Stimulated activated naive CD8-positive, alpha-beta T cell treated with anti-CD3 and anti-CD28 coated beads, Interleukin-15, Interleukin-2, amounts not matched to agents 100 U/mL and 50 U/mL, for 24 hours (primary cell): Measurements from ENCODE around the gene PARVA.

Source experiments
- ATAC-seq: fragments of 150-1000 bp; cut with Tn5 transposase; one replicate; pipeline ENCODE4 v1.10.0; 2021
- DNase-seq: peaks from one replicate; pipeline ENCODE4 v3.0.0; 2021

Gene PARVA

GRCh38 chr11:12403997-12404350, 26.6 kb downstream of the PARVA start:
- DNase-seq (no peak), ATAC-seq (no peak)

DNA sequence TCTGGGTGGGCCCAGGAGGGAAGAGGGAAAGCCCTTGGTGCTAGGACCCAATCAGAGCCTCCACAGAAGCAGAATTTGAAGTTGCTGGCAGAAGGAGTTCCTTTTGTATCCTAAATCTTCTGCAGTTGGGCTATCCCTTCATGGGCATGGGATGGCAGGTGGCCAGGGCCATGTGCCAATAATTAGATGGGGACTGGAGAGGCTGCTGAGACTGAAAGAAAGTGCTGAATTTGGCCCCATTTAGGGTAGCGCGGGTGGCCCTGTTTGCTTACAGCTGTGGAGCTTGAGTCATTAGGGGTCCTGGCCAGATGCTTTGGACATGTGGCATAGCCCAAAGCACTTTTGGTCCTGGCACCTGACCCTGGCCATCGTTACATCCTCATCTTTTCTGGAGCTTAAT, 27.1 kb downstream of the PARVA start:
- DNase-seq: no peak
- no peak for ATAC-seq

DNA sequence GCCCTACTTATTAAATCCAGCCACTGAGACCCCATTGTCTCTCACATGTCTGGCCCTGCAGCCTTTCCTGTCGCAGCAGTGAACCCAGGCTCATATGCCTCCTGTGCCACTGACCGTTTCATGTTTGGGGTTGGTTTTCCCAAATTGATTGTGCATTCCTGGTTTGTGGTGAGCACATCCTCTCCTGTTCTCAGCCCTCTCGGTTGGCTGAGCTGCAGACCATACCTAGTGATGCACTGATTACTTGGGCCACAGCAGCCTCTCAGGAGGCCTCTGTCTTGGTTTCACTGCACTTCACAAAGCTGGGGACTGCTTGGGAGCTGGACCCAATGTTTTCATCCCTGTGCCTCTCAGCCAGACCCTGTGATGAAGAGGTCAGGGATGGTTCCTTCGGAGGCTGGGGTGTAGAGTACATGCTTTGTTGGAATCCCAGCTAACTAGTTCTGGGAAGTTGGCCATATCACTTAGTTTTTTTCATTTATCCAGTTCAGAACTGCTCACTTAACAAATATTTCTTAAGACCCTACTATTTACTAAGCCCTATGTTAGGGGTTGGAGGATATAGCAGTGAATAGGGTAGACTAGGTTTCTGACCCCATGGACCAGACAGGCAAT, 30.9 kb downstream of the PARVA start:
- DNase-seq (no peak), ATAC-seq (no peak)

- no peak for ATAC-seq
- DNase-seq: no peak
Observed at GRCh38 chr11:12409621-12410005, 32.2 kb downstream of the PARVA start.

- DNase-seq: no peak
- no peak for ATAC-seq
Observed at GRCh38 chr11:12410006-12410728, 32.8 kb downstream of the PARVA start.

- ATAC-seq (no peak), DNase-seq (no peak)
Observed at GRCh38 chr11:12411393-12411792, 34.0 kb downstream of the PARVA start.

DNA sequence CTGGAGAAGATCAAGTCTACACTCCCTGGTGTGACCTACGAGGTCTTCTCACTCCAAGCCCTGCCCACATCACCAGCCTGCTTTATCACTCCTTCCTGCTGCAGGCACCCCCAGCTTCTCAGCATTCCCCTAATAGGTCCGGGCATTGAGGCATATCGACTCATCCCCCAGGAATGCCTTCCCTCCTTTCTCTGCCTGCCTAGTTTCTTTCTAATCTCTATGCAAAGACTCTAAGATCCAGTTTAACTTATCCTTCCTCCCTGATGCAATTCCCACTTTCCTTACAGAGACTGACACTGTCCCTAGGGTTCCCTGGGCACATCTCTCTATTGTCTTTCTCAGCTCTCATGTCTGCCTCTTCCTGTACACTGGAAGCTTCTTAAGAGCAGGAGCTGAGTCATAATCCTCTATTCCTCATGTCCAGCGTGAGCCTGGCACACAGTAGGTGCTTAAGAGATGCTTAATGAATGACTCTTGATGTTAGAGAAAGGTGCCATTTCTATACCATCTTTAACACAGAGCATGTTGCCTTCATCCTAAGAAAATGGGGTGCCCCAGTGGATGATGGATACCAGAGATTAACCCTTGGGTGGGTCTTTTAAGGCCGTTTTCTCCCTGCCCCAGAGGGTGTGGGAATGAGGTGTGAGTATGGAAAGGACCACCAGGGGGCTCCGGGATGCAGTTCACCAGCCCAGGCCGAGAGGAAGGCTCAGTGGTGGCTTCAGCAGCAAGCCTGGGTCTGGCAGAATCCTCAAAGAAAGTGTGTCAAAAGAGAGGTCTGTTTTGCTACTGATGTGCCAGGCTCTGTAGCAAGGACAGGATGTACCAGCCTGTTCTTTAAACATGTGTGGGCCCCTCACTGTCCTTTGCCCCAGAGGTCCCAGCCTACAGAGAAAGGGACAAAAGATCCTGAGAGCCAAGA, 34.7 kb downstream of the PARVA start:
- DNase-seq: peak; percentile 49
- ATAC-seq: peak; percentile 78

- DNase-seq (no peak), ATAC-seq (no peak)
Observed at GRCh38 chr11:12413141-12414052, 36.0 kb downstream of the PARVA start.

- no peak for ATAC-seq
- no peak for DNase-seq
Observed at GRCh38 chr11:12414611-12415010, 37.2 kb downstream of the PARVA start.

DNA sequence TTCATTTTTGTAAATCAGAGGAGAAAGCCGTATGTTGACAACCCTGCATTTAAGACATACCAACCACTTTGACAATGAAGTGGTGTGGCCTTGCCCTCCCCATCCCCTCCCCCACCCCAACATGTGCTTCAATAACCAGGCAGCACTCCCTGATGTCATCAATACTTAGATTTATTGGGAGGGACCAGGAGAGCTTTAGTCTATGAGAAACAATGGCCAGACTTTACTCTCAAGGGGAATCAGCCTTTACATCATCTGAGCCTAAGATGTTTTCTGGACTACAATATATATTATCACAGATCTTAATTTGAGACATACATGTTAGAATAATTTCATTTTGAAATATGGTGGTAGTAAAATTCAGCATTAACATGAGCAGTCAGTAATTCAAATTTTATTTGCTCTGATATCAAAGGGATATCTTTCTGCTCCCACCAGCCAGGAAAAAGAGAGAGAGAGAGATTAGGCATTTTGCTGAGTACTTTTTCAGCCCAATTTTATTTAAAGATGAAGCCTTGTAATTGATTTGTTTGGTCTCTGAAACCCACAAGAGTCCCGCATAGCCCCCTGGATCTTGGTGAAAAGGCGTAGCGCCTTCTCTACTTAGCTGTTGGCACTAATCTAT, 38.1 kb downstream of the PARVA start:
- no peak for ATAC-seq
- DNase-seq: no peak

DNA sequence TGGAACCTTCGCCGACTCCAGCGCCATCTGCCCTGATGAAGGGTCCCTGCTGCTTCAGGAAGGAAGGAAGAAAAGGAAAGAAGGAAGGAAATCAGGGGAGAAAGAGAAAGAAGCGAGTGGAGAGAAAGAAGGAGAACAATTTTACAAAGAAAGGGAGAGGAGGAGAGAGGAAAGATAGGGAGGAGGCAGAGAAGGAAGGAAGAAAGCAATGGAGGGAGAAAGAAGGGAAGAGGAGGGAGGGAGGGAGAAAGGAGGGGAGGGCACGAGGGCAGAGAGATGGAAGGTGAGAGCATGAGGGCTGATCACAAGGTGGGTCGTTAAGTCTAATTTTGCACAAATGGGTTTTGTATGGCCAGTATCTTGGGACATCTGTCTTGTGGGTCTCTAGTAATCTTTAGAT, 39.2 kb downstream of the PARVA start:
- no peak for ATAC-seq
- DNase-seq: no peak

- no peak for DNase-seq
- ATAC-seq: no peak
Observed at GRCh38 chr11:12417691-12418611, 40.6 kb downstream of the PARVA start.

- no peak for DNase-seq
Observed at GRCh38 chr11:12420040-12420439, 42.7 kb downstream of the PARVA start.

GRCh38 chr11:12420706-12421105, 43.3 kb downstream of the PARVA start:
- DNase-seq (no peak), ATAC-seq (no peak)

More at GRCh38 chr11:12420040-12420439, 42.7 kb downstream of the PARVA start:
- ATAC-seq: no peak

- DNase-seq: no peak
- no peak for ATAC-seq
Observed at GRCh38 chr11:12421386-12421785, 44.0 kb downstream of the PARVA start.

GRCh38 chr11:12426176-12426575, 48.8 kb downstream of the PARVA start:
- no peak for DNase-seq
- no peak for ATAC-seq

GRCh38 chr11:12429155-12429554, 51.8 kb downstream of the PARVA start:
- ATAC-seq: no peak
- DNase-seq: no peak

DNA sequence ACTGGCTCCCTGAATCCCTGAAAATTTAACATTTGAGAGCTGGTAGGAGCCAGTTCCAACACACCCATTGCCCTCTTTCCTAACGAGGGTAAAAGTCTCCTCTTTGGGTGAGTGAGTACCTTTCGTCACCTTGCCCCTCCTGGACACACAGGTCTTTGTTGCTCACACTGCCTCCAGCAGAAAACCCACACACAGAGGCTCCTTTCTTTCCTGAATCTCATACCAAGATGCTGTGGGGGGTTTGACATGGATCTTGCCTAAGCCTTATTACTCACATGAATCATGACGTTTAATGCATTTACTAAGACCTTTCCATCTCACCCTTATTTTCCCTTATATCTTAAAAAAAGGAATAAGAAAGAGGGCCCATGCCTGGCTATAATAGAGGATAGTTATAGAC, 53.0 kb downstream of the PARVA start:
- DNase-seq (no peak), ATAC-seq (no peak)

DNA sequence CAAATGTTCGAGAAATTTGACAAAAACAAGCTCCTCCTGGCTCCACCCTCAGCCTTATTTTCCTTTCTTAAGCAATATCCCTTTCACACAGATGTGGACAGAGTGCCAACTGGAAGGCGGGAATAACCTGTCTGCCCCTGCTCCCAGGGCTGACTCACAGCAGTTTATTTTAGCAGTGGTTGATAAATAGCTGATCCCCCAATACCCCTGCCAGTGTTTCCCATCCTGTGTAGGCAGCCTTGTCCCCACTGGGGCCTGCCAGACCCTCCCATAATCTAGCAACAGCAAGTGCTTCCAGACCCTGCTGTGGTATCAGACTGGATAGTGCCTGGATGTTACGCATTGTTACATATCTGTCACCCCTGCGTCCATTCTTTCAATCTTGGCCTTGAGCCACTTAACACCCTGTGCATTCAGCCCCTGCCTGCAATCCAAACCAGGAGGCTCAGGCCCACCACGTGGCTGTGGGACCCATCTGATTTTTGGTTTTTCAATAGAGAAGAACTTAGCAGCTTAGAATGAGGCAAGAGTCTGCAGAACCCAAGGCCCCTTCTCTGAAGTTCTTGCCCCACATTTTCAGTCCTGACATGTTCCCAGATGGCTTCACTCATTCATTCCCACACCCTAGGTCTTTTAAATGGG, 53.7 kb downstream of the PARVA start:
- ATAC-seq (no peak), DNase-seq (no peak)

- DNase-seq (no peak), ATAC-seq (no peak)
Observed at GRCh38 chr11:12432507-12432906, 55.1 kb downstream of the PARVA start.
